G401 (cell line): ENCODE results near the gene SH2D1A. TPM values are rescaled to one million over a fixed set of nuclear protein-coding genes. Genes with fewer than 3 reads are reported as not detected.

Source experiments
- DNase-seq: peaks from one replicate; pipeline ENCODE4 v3.0.0-alpha.2; 2015; ENCODE audit warnings: low spot score
- in situ Hi-C: cut with HindIII; loops from 2 replicates; pipeline ENCODE4 v1.10.0; 2016; ENCODE audit warnings: low sequenced_read_pairs, mixed read lengths
- total RNA-seq: library from RNA; depleted of rRNA; stranded (reverse); fragments of >200 nt; shearing (Covaris generic); gene quantifications from 2 replicates; pipeline ENCODE4 v1.2.3, GENCODE V29; 2014

Gene SH2D1A
- total RNA-seq, 1 experiment from 2014 or later = not detected

GRCh38 chrX:124348182-124348581, 1.8 kb downstream of the SH2D1A start:
- in situ Hi-C loops = no loop called here
- DNase-seq = no peak

GRCh38 chrX:124348885-124349453, 2.6 kb downstream of the SH2D1A start:
- in situ Hi-C loops = no loop called here

GRCh38 chrX:124354648-124355047, 8.3 kb downstream of the SH2D1A start:
- in situ Hi-C loops = no loop called here
- DNase-seq = no peak

More at GRCh38 chrX:124348885-124349453, 2.6 kb downstream of the SH2D1A start:
- DNase-seq = no peak

GRCh38 chrX:124358800-124359383, 12.5 kb downstream of the SH2D1A start:
- no peak for DNase-seq
- in situ Hi-C loops = no loop called here

- no peak for DNase-seq
- in situ Hi-C loops = no loop called here
Measured at GRCh38 chrX:124362072-124362471, 15.7 kb downstream of the SH2D1A start.

- no peak for DNase-seq
- in situ Hi-C loops = no loop called here
Measured at GRCh38 chrX:124362761-124363160, 16.4 kb downstream of the SH2D1A start.

- no peak for DNase-seq
- in situ Hi-C loops = no loop called here
Measured at GRCh38 chrX:124369722-124370121, 23.4 kb downstream of the SH2D1A start.

- DNase-seq = no peak
- in situ Hi-C loops = no loop called here
Measured at GRCh38 chrX:124373348-124373747, 27.0 kb downstream of the SH2D1A start.

GRCh38 chrX:124378643-124379042, 32.3 kb downstream of the SH2D1A start:
- no peak for DNase-seq
- in situ Hi-C loops = no loop called here

GRCh38 chrX:124383354-124383753, 37.0 kb downstream of the SH2D1A start:
- in situ Hi-C loops = no loop called here
- DNase-seq = no peak

GRCh38 chrX:124386401-124386800, 40.0 kb downstream of the SH2D1A start:
- in situ Hi-C loops = no loop called here

GRCh38 chrX:124388562-124388961, 42.2 kb downstream of the SH2D1A start:
- in situ Hi-C loops = no loop called here
- DNase-seq = peak; percentile 78

More at GRCh38 chrX:124386401-124386800, 40.0 kb downstream of the SH2D1A start:
- DNase-seq = no peak

- DNase-seq = no peak
- in situ Hi-C loops = no loop called here
Measured at GRCh38 chrX:124392794-124393193, 46.4 kb downstream of the SH2D1A start.

GRCh38 chrX:124393238-124393637, 46.9 kb downstream of the SH2D1A start:
- in situ Hi-C loops = no loop called here
- DNase-seq = no peak

- DNase-seq = no peak
- in situ Hi-C loops = no loop called here
Measured at GRCh38 chrX:124393659-124394058, 47.3 kb downstream of the SH2D1A start.

- in situ Hi-C loops = no loop called here
- no peak for DNase-seq
Measured at GRCh38 chrX:124395145-124395880, 49.0 kb downstream of the SH2D1A start.

- in situ Hi-C loops = no loop called here
- no peak for DNase-seq
Measured at GRCh38 chrX:124401696-124402095, 55.3 kb downstream of the SH2D1A start.

- in situ Hi-C loops = no loop called here
- no peak for DNase-seq
Measured at GRCh38 chrX:124405868-124406267, 59.5 kb downstream of the SH2D1A start.

GRCh38 chrX:124406294-124407014, 60.1 kb downstream of the SH2D1A start:
- in situ Hi-C loops = no loop called here
- peak; percentile 73 for DNase-seq

- no peak for DNase-seq
- in situ Hi-C loops = no loop called here
Measured at GRCh38 chrX:124407226-124407625, 60.9 kb downstream of the SH2D1A start.
